ENCODE data around the gene C4orf50.

- no peak for TF ChIP-seq CTCF (IDR thresholded peaks at IDR 0.05)
- no peak for TF ChIP-seq EZH2 (IDR thresholded peaks at IDR 0.05; ENCODE audit: borderline replicate concordance, insufficient read depth, low read depth, low read length, poor library complexity, severe bottlenecking)
Measured at GRCh38 chr4:5973486-5974220, 44.6 kb downstream of the C4orf50 start.
